GM06990 (cell line): Measurements from ENCODE around the gene NOTCH1.
A peak's percentile ranks its signal among the peaks of the same experiment; 100 is the strongest.

ENCODE experiments used
- DNase-seq: peaks from one replicate; pipeline ENCODE4 v3.0.0-alpha.2; 2011; ENCODE audit not compliant: insufficient read length; ENCODE audit errors: extremely low read depth
- H3K27me3 ChIP-seq: replicated peaks from 2 replicates; pipeline ENCODE4 v1.6.0; 2011; ENCODE audit warnings: low read length; ENCODE audit not compliant: control insufficient read depth, insufficient read depth
- H3K36me3 ChIP-seq: 2 replicates; pipeline ENCODE4 v1.5.1; 2011; ENCODE audit warnings: low read length; ENCODE audit not compliant: control insufficient read depth, insufficient read depth
- H3K4me3 ChIP-seq: replicated peaks from 2 replicates; pipeline ENCODE4 v1.5.1; 2011; ENCODE audit warnings: low read depth, mild to moderate bottlenecking, control low read depth, low read length
- CTCF ChIP-seq: IDR thresholded peaks from 2 replicates; pipeline ENCODE4 v1.5.1; 2011; ENCODE audit warnings: low read length, control low read depth, mild to moderate bottlenecking, inconsistent platforms; ENCODE audit not compliant: insufficient read depth, poor library complexity, severe bottlenecking

The NOTCH1 gene

GRCh38 chr9:136507221-136507991 is 38.4 kb downstream of the NOTCH1 start:
- H3K36me3 ChIP-seq, result peaks cover 66% of the 10 kb centered on the region
- no peaks in the 10 kb centered on the region for H3K27me3 ChIP-seq
- no peak for DNase-seq
- no peak overlapping the region for H3K4me3 ChIP-seq
- no peak for TF ChIP-seq CTCF

- DNase-seq, result no peak
- Histone ChIP-seq H3K36me3 (peaks cover 69% of the 10 kb centered on the region), H3K4me3 (no peak overlapping the region), H3K27me3 (no peaks in the 10 kb centered on the region)
- TF ChIP-seq CTCF, result no peak
Observed at GRCh38 chr9:136506425-136506824, 39.4 kb downstream of the NOTCH1 start.

GRCh38 chr9:136505406-136506403 is 40.1 kb downstream of the NOTCH1 start:
- TF ChIP-seq CTCF, result no peak
- DNase-seq, result no peak
- Histone ChIP-seq H3K36me3 (peaks cover 65% of the 10 kb centered on the region), H3K27me3 (no peaks in the 10 kb centered on the region), H3K4me3 (no peak overlapping the region)

- Histone ChIP-seq H3K27me3 (no peaks in the 10 kb centered on the region), H3K36me3 (peaks cover 63% of the 10 kb centered on the region), H3K4me3 (no peak overlapping the region)
- no peak for TF ChIP-seq CTCF
- DNase-seq, result no peak
Observed at GRCh38 chr9:136504512-136505348, 41.1 kb downstream of the NOTCH1 start.

GRCh38 chr9:136502940-136503550 is 42.8 kb downstream of the NOTCH1 start:
- peak; percentile 6 for TF ChIP-seq CTCF

More at GRCh38 chr9:136502940-136503550, 42.8 kb downstream of the NOTCH1 start:
- Histone ChIP-seq H3K36me3 (peaks cover 62% of the 10 kb centered on the region), H3K27me3 (no peaks in the 10 kb centered on the region), H3K4me3 (no peak overlapping the region)
- DNase-seq, result no peak
